Stimulated activated naive CD4-positive, alpha-beta T cell (primary cell): ENCODE results near the gene CTNNA3.
"Not testable (repeated sequence)": the region's sequence is repeated elsewhere in the genome, so short reads cannot be mapped to it uniquely, and the experiment has no call there.

ENCODE experiments used
- DNase-seq, 6 experiments: peaks; one replicate each; lab custom pipeline; 2025; lab: John Stamatoyannopoulos, UW

CTNNA3 gene

GRCh38 chr10:67602268-67602950 is 93.6 kb downstream of the CTNNA3 start:
- no peak for DNase-seq

GRCh38 chr10:67599597-67599996 is 96.4 kb downstream of the CTNNA3 start:
- no peak for DNase-seq

GRCh38 chr10:67596641-67597040 is 99.4 kb downstream of the CTNNA3 start:
- DNase-seq, result no peak

GRCh38 chr10:67587771-67588170 is 108.2 kb downstream of the CTNNA3 start:
- DNase-seq, result no peak

- DNase-seq, result no peak
These were observed 120.5 kb downstream of the CTNNA3 start for GRCh38 chr10:67575532-67575931.

GRCh38 chr10:67573484-67573883 is 122.5 kb downstream of the CTNNA3 start:
- no peak for DNase-seq

- no peak for DNase-seq
These were observed 124.5 kb downstream of the CTNNA3 start for GRCh38 chr10:67571503-67571902.

- not testable (repeated sequence) for DNase-seq
These were observed 137.7 kb downstream of the CTNNA3 start for GRCh38 chr10:67558311-67558710.

GRCh38 chr10:67553254-67553653 is 142.7 kb downstream of the CTNNA3 start:
- DNase-seq, result no peak

GRCh38 chr10:67550838-67551402 is 145.1 kb downstream of the CTNNA3 start:
- no peak for DNase-seq

GRCh38 chr10:67550046-67550445 is 145.9 kb downstream of the CTNNA3 start:
- DNase-seq, result no peak

- no peak for DNase-seq
These were observed 146.6 kb downstream of the CTNNA3 start for GRCh38 chr10:67549390-67549789.

GRCh38 chr10:67541411-67541810 is 154.6 kb downstream of the CTNNA3 start:
- no peak for DNase-seq

GRCh38 chr10:67539312-67539711 is 156.7 kb downstream of the CTNNA3 start:
- DNase-seq, result no peak

GRCh38 chr10:67537906-67538305 is 158.1 kb downstream of the CTNNA3 start:
- no peak for DNase-seq

GRCh38 chr10:67533376-67533775 is 162.6 kb downstream of the CTNNA3 start:
- no peak for DNase-seq

GRCh38 chr10:67530990-67531389 is 165.0 kb downstream of the CTNNA3 start:
- not testable (repeated sequence) for DNase-seq

- no peak for DNase-seq
These were observed 168.6 kb downstream of the CTNNA3 start for GRCh38 chr10:67527351-67527750.

- no peak for DNase-seq
These were observed 174.4 kb downstream of the CTNNA3 start for GRCh38 chr10:67521546-67521945.

- peak in 4 of 6 experiments; percentile 3 to 37 (median 18) for DNase-seq
These were observed 175.0 kb downstream of the CTNNA3 start for GRCh38 chr10:67520924-67521520.

- no peak for DNase-seq
These were observed 176.6 kb downstream of the CTNNA3 start for GRCh38 chr10:67519434-67519833.

- no peak for DNase-seq
These were observed 177.2 kb downstream of the CTNNA3 start for GRCh38 chr10:67518756-67519155.

GRCh38 chr10:67518043-67518442 is 178.0 kb downstream of the CTNNA3 start:
- DNase-seq, result no peak

- no peak for DNase-seq
These were observed 189.3 kb downstream of the CTNNA3 start for GRCh38 chr10:67506757-67507091.
